ENCODE data around the gene UBE2QL1.

Gene UBE2QL1

DNA sequence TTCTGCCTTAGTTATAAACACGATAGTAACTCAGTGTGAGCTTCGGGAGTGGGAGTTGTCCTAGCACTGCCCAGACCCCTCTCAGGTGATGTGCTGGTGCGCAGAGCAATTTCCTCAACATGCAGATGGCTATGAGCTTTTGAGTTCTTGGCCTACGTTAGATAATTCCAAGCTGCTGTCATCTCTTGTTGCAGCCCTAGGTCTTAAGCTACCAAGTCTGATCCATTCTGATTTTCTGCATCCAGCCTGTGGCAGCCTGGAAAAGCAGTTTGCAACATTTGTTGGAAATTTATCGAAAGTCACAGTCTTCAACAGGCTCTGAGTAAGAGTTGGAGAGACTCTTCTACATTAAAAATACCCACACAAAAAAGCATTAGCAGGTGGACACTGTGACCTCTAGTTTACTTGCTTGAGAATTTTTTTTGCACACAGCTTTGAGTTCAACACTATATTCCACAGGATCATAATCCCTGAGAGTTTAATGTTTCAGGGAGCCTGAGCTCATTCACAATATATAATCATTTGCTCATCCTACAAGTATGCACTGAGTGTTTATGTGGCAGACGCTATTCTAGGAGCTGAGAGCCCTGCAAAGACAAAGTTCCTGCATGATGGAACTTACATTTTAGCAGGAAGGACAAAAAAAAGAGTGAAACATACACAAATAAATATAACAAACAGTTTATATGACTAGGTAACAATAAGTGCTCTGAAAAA lies 91.6 kb downstream of the UBE2QL1 start:
- DNase-seq = no peak

DNA sequence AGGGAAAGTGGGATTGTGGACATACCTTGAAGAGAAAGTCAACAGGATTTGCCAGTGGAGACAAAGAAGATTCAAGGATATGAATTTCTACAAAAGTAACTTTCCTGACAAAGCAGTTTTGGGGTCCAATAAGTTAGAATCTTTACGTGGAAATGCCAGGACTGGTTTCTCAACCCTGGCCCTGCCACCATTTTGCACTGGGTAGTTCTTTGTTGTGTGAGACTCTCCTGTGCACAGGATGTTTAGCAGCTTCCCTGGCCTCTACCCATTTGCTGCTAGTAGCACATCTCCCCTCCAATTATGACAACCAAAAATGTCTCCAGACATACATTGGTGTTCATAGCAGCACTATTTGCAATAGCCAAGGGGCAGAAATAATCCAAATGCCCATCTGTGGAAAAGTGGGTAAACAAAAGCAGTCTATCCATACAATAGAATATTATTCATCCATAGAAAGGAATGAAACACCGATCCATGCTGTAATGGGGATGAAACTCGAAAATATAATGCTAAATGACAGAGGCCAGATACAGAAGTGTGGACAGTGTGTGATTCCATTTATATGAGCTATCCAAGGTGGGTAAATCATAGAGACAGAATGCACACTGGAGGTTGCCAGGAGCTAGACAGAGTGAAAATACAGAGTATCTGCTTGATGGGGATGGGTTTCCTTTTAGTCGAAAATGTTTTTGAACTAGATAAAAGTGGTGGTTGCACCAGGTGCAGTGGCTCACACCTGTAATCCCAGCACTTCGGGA lies 92.8 kb downstream of the UBE2QL1 start:
- DNase-seq = no peak

- no peak for DNase-seq
These were observed 94.0 kb downstream of the UBE2QL1 start for GRCh38 chr5:6542421-6543345.

GRCh38 chr5:6543346-6543730 lies 94.7 kb downstream of the UBE2QL1 start:
- no peak for DNase-seq

DNA sequence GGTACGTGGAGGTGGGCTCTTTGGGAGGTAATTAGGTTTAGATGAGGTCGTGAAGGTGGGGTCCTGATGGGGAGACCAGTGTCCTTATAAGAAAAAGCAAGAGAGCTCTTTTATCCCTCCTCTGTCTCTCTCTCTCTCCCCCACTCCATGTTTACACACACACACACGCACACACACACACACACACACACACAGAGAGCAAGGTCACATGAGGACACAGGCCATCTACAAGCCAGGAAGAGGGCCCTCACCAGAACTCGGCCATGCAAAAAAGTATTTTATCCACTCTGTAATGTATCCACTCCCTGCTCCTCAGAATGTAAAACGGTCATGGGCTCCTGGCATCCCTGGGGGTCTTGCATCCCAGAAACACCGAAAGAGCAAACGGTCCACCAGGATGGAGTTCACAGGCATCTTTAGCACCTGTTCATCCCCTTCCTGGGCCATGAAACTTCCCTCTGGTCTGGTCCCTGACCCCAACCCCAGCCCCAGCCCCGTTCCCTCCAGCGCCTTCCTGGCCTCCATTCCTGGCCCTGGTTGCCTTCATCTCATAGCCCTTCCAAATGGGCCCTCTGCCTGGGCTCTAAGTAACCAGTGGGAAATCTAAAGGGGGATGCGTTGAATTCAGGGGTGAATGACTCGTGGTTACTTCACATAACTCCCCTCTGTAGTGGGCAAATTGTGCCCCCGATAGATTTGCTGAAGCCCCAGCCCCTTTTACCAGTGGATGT lies 95.3 kb downstream of the UBE2QL1 start:
- no peak for DNase-seq
